GM23338 (cell line): ENCODE measurements around the gene TSPAN1.

ENCODE experiments used
- CREB1 ChIP-seq: fragments of 250-450 bp; sonication (Bioruptor Pico); IDR thresholded peaks from 2 replicates; pipeline ENCODE4 v1.5.0; 2020; ENCODE audit warnings: low read depth, mild to moderate bottlenecking, moderate library complexity
- EZH2 ChIP-seq: fragments of 200-600 bp; sonication (generic); IDR thresholded peaks from one replicate; pipeline ENCODE4 v1.8.0; 2017; ENCODE audit warnings: antibody characterized with exemption, mild to moderate bottlenecking, low read depth; ENCODE audit not compliant: unreplicated experiment
- EZH2phosphoT487 ChIP-seq: fragments of 200-600 bp; sonication (generic); IDR thresholded peaks from one replicate; pipeline ENCODE4 v1.8.1; 2018; ENCODE audit warnings: antibody characterized with exemption; ENCODE audit not compliant: unreplicated experiment
- JUNB ChIP-seq: IDR thresholded peaks from one replicate; pipeline ENCODE4 v1.6.1; 2016; ENCODE audit warnings: antibody characterized with exemption; ENCODE audit not compliant: unreplicated experiment
- NANOG ChIP-seq: IDR thresholded peaks from 2 replicates; pipeline ENCODE4 v1.6.1; 2016; ENCODE audit warnings: antibody characterized with exemption, borderline replicate concordance
- POLR2AphosphoS5 ChIP-seq: IDR thresholded peaks from 2 replicates; pipeline ENCODE4 v1.6.1; 2016; ENCODE audit warnings: antibody characterized with exemption, low read depth
- STAT1 ChIP-seq: IDR thresholded peaks from one replicate; pipeline ENCODE4 v1.6.1; 2016; ENCODE audit warnings: antibody characterized with exemption; ENCODE audit not compliant: unreplicated experiment
- ZNF114 ChIP-seq: fragments of 250-450 bp; sonication (Bioruptor Pico); IDR thresholded peaks from 2 replicates; pipeline ENCODE4 v1.5.0; 2020; ENCODE audit warnings: mild to moderate bottlenecking, moderate library complexity
- TF ChIP-seq, protein P1 (sequence below), 2 experiments: fragments of 200-600 bp in 1 of 2; sonication (generic) in 1 of 2; conservative IDR thresholded peaks; 2 replicates each; pipeline versions ENCODE4 v1.5.1 to v1.6.1; 2016 to 2017; ENCODE audit warnings: antibody characterized with exemption in 2 of 2, low read depth in 2 of 2, mild to moderate bottlenecking in 2 of 2, moderate library complexity in 1 of 2
- TF ChIP-seq, protein P2 (sequence below): IDR thresholded peaks from one replicate; pipeline ENCODE4 v1.6.1; 2018; ENCODE audit warnings: antibody characterized with exemption; ENCODE audit not compliant: unreplicated experiment
- TF ChIP-seq, protein P3 (sequence below): fragments of 250-450 bp; sonication (Bioruptor Pico); IDR thresholded peaks from 2 replicates; pipeline ENCODE4 v1.5.0; 2020; ENCODE audit warnings: mild to moderate bottlenecking, moderate library complexity

DNA sequence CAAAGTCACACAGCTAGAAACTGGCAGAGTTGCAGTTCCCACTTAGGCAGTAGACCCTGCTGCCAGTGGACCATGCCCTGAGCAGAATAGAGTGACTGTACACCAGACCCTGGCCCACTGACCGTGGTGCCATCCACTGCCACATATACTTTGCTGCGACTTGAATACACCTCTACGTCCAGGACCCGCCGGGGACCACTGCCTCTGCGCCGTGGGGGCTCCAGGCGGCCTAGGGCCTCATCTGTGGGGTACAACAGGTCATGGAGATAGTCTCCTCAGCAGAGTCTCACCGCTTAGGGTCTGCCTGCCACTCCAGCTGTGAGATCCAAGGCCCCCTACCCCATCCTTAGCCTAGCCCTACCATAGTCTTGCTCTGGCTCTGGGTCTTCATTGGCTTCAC, 21.7 kb downstream of the TSPAN1 start:
- no peak for TF ChIP-seq NANOG
- no peak for TF ChIP-seq ZNF114 (CRISPR knock-in tag)
- no peak for TF ChIP-seq EZH2
- TF ChIP-seq, protein P1, sequence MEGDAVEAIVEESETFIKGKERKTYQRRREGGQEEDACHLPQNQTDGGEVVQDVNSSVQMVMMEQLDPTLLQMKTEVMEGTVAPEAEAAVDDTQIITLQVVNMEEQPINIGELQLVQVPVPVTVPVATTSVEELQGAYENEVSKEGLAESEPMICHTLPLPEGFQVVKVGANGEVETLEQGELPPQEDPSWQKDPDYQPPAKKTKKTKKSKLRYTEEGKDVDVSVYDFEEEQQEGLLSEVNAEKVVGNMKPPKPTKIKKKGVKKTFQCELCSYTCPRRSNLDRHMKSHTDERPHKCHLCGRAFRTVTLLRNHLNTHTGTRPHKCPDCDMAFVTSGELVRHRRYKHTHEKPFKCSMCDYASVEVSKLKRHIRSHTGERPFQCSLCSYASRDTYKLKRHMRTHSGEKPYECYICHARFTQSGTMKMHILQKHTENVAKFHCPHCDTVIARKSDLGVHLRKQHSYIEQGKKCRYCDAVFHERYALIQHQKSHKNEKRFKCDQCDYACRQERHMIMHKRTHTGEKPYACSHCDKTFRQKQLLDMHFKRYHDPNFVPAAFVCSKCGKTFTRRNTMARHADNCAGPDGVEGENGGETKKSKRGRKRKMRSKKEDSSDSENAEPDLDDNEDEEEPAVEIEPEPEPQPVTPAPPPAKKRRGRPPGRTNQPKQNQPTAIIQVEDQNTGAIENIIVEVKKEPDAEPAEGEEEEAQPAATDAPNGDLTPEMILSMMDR (conservative IDR thresholded peaks at IDR 0.05; ENCODE audit: low read depth in 2 of 2), result no peak
- no peak for TF ChIP-seq CREB1 (CRISPR knock-in tag)
- TF ChIP-seq, protein P2, sequence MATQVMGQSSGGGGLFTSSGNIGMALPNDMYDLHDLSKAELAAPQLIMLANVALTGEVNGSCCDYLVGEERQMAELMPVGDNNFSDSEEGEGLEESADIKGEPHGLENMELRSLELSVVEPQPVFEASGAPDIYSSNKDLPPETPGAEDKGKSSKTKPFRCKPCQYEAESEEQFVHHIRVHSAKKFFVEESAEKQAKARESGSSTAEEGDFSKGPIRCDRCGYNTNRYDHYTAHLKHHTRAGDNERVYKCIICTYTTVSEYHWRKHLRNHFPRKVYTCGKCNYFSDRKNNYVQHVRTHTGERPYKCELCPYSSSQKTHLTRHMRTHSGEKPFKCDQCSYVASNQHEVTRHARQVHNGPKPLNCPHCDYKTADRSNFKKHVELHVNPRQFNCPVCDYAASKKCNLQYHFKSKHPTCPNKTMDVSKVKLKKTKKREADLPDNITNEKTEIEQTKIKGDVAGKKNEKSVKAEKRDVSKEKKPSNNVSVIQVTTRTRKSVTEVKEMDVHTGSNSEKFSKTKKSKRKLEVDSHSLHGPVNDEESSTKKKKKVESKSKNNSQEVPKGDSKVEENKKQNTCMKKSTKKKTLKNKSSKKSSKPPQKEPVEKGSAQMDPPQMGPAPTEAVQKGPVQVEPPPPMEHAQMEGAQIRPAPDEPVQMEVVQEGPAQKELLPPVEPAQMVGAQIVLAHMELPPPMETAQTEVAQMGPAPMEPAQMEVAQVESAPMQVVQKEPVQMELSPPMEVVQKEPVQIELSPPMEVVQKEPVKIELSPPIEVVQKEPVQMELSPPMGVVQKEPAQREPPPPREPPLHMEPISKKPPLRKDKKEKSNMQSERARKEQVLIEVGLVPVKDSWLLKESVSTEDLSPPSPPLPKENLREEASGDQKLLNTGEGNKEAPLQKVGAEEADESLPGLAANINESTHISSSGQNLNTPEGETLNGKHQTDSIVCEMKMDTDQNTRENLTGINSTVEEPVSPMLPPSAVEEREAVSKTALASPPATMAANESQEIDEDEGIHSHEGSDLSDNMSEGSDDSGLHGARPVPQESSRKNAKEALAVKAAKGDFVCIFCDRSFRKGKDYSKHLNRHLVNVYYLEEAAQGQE, result no peak
- TF ChIP-seq, protein P3, sequence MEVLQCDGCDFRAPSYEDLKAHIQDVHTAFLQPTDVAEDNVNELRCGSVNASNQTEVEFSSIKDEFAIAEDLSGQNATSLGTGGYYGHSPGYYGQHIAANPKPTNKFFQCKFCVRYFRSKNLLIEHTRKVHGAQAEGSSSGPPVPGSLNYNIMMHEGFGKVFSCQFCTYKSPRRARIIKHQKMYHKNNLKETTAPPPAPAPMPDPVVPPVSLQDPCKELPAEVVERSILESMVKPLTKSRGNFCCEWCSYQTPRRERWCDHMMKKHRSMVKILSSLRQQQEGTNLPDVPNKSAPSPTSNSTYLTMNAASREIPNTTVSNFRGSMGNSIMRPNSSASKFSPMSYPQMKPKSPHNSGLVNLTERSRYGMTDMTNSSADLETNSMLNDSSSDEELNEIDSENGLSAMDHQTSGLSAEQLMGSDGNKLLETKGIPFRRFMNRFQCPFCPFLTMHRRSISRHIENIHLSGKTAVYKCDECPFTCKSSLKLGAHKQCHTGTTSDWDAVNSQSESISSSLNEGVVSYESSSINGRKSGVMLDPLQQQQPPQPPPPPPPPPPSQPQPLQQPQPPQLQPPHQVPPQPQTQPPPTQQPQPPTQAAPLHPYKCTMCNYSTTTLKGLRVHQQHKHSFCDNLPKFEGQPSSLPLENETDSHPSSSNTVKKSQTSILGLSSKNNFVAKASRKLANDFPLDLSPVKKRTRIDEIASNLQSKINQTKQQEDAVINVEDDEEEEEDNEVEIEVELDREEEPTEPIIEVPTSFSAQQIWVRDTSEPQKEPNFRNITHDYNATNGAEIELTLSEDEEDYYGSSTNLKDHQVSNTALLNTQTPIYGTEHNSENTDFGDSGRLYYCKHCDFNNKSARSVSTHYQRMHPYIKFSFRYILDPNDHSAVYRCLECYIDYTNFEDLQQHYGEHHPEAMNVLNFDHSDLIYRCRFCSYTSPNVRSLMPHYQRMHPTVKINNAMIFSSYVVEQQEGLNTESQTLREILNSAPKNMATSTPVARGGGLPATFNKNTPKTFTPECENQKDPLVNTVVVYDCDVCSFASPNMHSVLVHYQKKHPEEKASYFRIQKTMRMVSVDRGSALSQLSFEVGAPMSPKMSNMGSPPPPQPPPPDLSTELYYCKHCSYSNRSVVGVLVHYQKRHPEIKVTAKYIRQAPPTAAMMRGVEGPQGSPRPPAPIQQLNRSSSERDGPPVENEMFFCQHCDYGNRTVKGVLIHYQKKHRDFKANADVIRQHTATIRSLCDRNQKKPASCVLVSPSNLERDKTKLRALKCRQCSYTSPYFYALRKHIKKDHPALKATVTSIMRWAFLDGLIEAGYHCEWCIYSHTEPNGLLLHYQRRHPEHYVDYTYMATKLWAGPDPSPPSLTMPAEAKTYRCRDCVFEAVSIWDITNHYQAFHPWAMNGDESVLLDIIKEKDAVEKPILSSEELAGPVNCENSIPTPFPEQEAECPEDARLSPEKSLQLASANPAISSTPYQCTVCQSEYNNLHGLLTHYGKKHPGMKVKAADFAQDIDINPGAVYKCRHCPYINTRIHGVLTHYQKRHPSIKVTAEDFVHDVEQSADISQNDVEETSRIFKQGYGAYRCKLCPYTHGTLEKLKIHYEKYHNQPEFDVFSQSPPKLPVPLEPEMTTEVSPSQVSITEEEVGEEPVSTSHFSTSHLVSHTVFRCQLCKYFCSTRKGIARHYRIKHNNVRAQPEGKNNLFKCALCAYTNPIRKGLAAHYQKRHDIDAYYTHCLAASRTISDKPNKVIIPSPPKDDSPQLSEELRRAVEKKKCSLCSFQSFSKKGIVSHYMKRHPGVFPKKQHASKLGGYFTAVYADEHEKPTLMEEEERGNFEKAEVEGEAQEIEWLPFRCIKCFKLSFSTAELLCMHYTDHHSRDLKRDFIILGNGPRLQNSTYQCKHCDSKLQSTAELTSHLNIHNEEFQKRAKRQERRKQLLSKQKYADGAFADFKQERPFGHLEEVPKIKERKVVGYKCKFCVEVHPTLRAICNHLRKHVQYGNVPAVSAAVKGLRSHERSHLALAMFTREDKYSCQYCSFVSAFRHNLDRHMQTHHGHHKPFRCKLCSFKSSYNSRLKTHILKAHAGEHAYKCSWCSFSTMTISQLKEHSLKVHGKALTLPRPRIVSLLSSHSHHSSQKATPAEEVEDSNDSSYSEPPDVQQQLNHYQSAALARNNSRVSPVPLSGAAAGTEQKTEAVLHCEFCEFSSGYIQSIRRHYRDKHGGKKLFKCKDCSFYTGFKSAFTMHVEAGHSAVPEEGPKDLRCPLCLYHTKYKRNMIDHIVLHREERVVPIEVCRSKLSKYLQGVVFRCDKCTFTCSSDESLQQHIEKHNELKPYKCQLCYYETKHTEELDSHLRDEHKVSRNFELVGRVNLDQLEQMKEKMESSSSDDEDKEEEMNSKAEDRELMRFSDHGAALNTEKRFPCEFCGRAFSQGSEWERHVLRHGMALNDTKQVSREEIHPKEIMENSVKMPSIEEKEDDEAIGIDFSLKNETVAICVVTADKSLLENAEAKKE, result no peak
- TF ChIP-seq EZH2phosphoT487, result no peak
- no peak for TF ChIP-seq POLR2AphosphoS5
- TF ChIP-seq JUNB, result no peak
- TF ChIP-seq STAT1, result no peak
